HG02588 (cell line): ENCODE data around the gene EIPR1.
"Not testable (repeated sequence)": the region's sequence is repeated elsewhere in the genome, so short reads cannot be mapped to it uniquely, and the experiment has no call there.

ENCODE experiments used
- ATAC-seq: cut with Tn5 transposase; IDR thresholded peaks from one replicate; pipeline ENCODE4 v1.9.1; 2021; ENCODE audit warnings: mild to moderate bottlenecking, moderate library complexity; ENCODE audit not compliant: unreplicated experiment

The EIPR1 gene

DNA sequence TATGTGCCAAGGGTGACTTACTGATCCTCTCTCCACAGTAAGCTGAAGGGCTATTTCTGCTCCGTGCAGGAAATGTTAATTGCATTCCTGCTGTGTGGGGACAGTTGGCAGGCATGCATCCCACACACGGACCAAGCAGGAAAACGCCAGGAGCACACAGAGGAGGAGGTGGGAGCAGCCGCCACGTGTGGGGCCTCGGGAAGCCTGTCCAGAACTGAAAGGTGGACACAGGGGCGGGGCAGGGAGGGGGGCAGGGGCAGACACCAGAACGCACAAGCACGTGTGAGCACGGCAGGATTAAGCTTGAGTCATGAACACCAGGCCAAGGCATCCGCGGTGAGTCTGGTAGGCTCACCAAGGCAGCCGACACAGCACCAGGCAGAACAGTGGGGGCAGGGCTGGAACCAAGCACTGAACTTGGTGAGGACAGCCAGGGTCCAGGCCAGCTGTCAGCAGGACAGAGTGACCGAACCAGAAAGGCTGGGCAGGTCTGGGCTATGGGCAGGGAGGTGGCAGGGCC is 177.1 kb downstream of the EIPR1 start:
- ATAC-seq = no peak

DNA sequence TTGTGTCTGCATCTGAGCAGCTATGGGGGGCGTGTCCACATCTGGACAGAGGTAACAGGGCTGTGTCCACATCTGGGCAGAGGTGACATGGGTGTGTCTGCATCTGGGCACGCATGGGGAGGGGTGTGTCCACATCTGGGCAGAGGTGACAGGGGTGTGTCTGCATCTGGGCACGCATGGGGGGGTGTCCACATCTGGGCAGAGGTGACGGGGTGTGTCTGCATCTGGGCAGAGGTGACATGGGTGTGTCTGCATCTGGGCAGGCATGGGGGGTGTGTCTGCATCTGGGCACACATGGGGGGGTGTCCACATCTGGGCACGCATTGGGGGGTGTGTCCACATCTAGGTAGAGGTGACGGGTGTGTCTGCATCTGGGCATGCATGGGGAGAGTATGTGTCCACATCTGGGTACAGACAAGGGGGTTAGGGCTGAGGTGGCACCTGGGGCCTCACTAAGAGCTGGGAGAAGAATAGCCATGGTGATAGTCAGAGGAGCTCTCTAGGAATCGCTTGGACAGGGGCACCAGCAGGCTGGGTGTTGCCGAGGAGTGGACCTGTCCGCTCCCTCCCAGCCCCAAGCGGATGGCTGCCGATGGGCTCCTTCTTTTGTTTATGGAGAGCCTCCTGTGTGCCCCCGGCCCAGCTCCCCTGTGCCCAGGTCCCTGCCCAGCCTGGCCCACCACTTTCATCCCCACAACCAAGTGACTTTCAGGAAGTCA is 177.8 kb downstream of the EIPR1 start:
- no peak for ATAC-seq

DNA sequence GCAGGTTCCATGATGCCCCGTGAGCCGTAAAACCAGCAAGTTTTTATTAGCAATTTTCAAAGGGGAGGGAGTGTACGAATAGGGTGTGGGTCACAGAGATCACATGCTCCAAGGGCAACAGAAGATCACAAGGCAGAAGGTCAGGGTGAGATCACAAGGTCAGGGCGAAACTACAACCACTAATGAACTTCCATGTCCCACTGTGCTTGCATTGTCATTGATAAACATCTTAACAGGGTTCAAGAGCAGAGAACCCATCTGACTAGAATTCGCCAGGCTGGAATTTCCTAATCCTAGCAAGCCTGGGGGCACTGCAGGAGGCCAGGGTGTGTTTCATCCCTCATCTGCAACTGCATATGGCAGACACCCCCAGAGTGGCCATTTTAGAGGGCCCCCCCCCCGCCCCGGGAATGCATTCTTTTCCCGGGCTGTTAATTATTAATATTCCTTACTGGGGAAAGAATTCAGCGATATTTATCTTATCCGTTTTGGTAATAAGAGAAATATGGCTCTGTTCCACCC is 178.9 kb downstream of the EIPR1 start:
- not testable (repeated sequence) for ATAC-seq

DNA sequence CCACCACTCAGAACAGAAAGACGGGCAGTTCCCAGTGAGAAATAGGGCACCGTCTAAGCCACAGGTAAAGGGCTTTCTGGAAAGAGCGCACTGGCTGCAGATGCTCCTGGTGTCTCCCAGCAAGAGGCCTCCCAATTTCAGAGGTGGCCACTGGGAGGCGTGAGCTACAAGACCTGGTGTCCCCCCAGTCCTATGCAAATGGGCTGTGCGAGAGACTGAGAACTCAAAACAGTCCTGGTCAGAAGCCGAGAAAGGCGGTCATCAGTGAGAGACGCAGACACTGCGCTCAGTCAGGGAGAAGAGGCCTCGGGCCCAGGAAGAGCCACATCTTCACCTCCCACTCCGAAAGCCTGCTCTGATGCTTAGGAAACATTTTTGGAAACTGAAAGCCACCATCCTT is 179.5 kb downstream of the EIPR1 start:
- ATAC-seq = no peak

DNA sequence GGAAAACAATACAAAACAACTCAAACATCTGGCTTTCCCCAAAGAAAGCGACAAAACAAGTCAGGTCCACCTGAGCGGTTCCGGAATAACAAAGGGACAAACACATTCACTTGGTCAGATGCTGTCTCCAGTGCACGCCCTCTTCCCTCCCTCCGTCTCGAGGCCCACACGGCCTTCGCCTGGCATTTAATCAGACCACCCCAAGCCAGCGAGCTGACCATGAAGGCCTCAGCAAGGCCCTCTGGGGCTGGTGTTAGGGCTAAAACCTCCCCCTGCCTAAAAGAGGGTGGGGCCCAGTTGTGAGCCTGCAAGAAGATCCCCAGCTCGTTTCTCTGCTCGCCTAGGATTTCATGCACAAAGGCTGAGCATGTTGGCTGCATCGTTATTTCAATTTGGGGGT is 180.3 kb downstream of the EIPR1 start:
- ATAC-seq = no peak

DNA sequence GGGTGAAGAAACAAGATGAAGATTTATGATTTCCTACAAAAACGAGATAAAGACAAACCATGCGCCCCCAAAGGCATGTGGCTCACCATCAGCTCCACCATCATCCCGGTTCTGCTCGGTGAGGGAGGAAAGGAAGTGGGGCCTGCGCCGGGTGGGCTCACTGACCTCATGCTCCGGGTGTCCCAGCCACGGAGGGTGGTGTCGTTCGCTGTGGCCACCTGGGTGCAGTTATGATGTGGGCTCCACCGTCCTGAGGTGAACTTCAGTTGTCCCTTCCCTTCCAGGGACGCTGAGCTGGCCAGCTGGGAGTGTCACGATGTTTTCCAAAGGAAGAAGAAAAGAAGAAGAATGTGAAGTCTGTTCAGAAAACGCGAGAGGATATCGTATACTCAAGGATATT is 180.9 kb downstream of the EIPR1 start:
- no peak for ATAC-seq

DNA sequence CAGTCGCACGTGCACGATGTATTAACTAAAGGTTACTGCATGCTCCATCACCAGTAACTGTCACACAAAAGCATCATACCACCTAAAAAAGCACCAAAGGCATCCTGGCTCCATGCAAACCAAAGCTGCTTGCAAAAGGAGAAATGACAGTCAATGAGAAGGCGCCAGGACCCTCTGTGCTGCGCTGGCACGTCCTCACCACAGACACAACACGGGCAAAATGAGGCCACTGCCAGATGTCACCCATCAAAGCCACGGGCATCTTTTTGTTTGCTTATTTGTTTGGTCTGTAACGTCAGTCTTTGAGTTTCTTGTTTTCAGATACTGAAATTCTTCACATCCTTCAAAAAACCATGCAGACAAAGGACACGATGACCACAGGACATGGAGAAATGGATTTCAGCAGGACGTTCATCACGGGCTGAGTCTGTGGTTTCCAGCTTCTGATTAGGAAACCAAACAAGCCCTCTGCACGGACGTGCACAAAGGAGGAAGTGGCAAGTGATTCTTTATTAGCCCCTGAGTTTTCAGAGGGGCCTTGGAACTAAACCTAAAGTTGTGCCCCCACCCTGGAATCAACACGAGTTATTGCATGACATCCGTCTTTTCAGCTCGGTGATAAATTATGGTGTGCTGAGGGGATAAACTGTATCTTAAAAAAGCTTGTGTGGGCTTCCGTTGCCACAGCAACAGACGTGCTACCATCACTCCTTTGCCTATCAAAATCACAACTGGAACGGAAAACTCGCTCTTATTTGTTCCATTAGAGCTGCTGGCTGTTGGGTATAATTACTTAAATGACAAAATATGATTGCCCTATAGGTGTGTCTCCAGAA is 181.8 kb downstream of the EIPR1 start:
- no peak for ATAC-seq

DNA sequence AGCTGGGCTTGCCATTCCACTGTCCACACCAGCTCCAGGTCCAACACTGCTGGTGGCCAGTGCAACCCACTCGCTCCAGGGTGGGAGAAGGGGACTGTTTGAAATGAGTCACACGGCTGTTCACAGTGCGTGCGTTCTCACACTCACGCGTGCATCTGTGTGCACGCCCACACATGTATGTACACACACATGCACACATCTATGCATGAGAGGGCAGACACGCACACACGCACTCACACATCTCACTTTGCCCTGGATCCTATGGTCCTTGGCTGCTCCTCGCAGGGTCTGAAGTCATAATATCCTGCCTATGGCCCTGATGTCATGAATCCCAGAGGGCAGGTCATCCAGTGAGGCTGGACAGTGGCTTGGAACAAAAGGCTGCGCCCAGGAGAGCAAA is 182.8 kb downstream of the EIPR1 start:
- no peak for ATAC-seq

DNA sequence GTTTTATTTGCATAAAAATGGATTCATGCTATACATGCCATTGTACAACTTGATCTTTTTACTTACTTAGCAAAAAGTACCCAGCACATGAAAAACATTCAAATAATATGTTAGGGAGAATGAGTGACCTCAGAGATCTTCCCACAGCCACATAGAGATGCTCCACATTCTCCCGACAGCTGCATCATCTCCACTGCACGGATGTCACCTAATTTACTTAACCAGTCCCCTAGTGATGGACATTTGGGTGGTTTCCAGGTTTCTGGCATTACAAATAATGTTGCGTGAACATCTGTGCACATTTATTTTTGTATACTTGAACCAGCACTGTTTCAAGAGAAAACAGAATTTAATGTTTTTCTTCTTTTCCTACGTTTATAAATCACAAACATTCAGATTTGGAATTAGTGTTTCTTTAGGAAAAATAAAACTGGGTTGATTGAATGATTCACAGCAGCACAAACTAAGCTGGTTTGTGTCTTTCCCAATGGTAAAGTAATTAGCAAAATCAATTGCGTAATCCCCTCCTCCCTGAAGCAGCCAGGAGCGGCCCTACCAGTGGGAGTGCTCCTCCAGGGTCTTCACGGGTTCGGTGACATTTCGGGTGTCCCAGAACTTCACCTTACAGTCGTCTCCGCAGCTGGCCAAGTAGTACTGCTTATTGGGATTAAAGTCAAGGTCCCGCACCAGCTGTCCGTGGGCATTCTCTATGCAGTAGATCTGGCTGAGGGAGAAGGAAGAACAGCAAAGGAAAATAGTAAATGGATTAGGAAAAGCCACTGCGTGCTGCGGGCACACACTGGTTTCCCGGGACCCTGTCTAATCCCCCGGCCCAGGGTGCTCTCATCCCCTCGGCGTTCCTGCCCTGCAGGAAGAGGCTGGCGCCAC is 183.9 kb downstream of the EIPR1 start:
- ATAC-seq = no peak

DNA sequence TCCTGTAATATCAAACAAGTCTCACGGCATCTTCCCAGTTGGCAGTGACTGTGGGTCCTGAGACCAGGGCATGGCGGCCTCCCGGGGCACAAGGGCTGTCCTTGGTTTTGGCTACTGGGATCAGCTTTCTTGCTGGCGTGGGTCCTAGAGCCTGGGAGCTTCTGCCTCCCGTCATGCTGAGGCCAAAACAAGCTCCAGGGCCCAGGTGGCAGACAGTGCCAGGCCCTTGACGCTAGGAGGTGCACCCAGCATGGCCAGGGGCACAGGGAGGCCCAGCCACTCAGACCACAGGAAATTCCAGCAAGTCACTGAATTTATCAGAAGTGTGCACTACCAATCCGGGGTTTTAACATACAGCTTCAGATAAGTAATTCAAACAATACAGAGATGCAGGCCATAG is 184.7 kb downstream of the EIPR1 start:
- ATAC-seq = no peak

DNA sequence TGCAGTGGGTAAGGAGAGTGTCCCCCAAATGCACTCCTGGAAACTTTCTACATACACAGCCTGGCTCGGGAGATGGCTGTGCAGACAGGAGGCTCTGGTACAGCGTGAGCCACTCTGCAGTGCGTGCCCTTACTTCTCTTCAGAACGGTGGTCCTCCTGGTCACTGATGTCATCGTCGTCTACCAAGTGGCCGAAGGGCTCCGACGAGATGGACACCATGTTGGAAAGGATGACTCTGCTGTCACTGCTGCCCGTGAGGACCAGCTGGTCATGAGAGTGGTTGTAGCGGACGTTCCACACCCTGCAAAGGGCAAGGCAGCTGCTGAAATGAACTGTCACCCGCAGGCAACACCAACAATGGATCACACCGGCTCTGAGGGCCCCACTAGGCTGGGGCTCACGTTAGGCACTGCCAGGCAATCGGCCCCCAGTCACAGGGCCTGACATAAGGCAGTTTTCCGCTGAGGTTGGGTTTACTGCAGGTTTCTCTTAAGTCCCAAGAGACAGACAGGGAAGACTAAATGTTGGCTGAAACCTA is 185.3 kb downstream of the EIPR1 start:
- no peak for ATAC-seq

DNA sequence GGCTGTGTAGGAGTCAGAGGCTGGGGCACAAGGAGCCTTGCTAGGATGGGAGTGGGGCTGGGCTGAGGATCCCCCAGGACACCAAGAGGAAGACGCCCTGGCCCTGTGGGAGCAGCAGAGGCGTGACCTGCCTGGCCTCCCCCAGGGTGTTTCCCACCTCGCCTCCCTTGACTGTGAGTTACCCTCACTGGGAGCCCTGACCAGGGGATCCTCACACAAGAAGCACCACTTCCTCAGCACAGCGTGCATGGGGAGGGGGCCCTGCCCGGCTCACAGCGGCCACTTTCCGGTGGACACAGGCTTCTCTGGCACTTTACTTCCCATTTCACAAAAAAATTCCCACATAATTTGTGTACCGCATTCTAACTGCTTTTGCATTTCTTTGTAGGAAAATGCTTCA is 187.7 kb downstream of the EIPR1 start:
- peak; percentile 53 for ATAC-seq

DNA sequence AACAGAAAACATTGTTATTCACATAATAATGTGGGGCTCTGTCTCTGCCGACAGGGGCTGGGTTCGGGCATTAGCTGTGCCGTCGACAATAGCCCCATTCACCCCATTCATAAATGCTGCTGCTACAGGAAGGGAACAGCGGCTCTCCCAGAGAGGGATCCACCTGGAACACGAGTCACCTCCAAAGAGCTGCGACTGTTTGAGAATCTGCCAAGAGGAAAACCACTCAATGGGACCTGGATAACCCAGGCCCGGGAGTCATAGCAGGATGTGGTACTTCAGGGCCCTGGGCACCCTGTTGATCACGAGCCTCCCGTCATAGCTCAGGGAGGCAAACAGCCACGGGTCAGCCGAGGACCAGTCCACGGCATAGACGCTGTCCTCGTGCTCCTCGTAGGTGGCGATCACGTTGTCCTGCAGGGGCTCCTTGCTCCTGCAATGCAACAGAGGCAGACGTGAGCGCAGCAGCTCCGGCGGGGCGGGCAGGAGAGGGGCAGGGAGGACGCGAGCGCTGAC is 188.5 kb downstream of the EIPR1 start:
- no peak for ATAC-seq

DNA sequence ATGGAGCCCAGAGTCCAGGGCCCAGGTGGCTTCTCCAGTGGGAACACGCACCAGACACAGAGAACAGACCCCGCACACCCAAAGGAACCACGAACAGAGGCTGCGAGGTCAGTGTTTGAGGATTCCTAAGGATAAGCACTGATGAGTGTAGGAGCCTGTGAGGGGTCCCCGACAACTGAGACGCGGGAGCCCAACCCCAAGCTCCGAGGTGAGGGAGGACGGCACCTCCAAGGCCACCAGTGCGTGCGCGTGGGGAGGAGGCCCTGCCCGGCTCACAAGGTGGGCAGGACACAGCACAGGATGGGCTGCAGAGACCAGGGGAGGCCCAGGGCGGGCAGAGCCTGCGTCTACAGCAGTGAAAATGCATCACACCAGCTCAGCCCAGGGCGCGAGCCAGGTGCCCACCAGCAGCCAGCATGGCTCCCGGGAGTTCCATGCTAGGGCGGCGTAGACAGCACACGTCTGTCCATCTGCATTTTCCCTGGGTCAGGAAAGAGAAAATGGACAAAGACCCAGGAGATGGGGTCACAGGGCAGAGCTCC is 189.1 kb downstream of the EIPR1 start:
- no peak for ATAC-seq

DNA sequence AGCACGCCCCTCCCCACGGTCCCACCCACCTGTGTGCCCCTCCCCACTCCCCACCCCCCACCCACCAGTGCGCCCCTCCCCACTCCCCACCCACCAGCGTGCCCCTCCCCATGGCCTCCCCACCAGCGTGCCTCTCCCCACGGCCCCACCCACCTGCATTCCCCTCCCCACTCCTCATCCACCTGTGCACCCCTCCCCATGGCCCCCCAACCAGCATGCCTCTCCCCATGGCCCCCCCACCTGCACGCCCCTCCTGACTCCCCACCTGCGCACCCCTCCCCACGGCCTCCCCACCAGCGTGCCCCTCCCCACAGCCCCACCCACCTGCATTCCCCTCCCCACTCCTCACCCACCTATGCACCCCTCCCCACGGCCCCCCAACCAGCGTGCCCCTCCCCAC is 190.2 kb downstream of the EIPR1 start:
- ATAC-seq = no peak

DNA sequence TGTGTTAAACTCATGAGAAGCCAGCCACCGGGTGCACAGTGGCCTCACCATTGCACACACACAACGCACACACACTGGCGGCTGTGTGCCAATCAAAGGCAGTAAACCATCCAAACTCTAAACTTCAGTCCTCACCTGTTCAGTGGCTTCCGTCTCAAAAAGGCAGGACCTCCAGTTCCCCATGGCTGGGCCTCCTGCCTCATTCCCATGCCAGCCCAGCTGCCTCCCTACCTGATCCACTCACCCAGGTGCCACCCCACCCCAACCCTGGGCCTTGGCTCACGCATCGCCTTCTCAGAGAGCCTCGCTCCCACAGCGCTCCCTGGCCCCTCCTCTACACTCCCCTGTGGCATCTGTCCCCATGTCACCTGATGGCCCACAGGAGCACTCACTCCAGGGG is 190.9 kb downstream of the EIPR1 start:
- ATAC-seq = no peak

DNA sequence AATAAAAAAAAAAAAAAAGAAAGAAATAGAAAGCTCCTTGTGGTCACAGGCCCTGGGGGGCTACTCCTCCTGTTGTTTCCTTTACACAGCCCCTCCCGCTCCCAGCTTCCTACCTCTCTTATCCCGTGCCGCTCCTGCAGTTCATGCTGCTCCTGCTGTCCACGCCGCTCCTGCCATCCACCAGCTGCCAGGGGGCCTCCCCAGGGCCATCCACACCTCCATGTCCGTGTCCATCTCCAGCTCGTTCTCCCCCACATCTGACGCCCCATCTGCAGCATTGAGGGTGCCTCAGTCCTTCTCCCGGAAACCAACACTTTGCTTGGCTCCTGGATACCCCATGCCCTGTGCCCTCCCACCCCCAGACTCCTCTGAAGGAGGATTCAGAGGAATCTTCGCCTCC is 191.7 kb downstream of the EIPR1 start:
- no peak for ATAC-seq

DNA sequence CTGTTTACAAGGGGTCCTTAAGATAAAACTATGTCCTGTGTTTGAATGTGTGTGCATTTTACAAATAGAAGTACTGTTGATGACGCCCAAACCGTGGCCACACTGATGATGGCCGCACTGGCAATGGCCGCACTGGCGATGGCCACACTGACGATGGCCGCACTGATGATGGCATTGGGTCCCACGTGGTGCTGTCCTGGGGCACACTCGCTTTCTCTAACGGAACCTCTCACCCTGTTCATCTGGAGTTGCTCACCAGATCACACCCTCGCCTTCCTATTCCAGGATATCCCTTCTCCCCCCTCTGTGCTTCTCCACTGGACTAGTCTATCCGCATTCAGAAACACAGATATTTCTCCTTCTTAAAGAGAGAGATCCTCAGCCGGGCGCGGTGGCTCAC is 192.4 kb downstream of the EIPR1 start:
- no peak for ATAC-seq

DNA sequence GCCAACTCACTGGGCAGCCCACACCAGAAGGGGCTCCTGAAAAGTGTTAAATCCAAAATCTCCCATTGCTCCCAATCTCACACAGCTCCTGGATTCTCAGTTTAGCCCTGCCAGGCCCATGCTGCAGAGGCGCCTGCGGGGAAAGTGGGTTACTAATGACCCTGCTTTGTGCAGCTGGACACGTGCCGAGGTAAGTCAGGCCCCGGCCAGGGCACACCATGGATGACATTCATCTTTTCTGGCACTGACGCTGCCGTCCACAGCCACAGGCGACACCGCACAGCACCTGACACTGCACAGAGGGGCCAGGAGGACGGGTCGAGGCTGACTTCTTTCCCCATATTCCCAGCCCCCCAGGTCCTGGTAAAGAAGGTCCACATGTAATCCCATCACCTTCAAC is 193.5 kb downstream of the EIPR1 start:
- no peak for ATAC-seq

DNA sequence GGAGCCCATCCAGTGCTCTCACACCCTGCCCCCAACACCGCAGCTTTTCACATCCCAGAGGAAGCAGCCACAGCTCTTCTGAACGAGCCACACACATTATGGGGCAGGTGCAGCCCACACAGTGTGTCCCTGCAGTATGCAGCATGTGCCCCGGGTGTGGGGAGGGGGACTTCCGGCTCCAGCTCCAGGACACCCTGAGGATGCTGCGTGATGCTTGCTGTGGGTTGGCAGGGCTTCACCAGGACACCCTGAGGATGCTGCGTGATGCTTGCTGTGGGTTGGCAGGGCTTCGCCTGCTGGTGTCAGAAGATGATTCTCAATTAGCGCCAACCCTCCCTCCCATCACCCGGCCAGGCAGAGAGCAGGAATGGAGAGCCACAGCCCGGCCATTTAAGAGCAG is 193.9 kb downstream of the EIPR1 start:
- ATAC-seq = no peak
